Measurements from ENCODE around the gene SEMA6B. TPM values are rescaled to one million over a fixed set of nuclear protein-coding genes. Genes with fewer than 3 reads are reported as not detected.

Gene SEMA6B
- total and polyA plus RNA-seq, 2 donors (not counting 1 experiment from before 2014, with no cell fraction given) = 0.42 TPM; not detected in 1

DNA sequence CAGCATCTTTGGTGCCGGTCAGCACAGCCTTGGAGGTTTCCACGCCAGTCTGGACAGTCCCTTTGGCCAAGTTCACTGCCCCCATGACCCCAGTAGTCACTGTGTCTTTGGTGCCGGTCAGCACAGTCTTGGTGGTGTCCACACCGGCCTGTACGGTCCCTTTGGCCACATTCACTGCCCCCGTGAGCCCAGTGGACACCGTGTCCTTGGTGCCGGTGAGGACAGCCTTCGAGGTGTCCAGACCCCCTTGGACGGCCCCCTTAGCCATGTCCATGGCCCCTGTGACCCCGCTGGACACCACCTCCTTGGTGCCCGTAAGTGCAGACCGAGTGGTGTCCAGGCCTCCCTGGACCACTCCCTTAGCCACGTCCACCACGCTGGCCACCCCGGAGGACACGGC is 46.2 kb downstream of the SEMA6B start:
- DNase-seq (no peak), ATAC-seq (ENCODE audit: low read depth) (no peak)
- Mint-ChIP-seq H3K27ac (no peak overlapping the region), H3K9me3 (ENCODE audit: insufficient read depth) (no peaks in the 10 kb centered on the region), H3K4me3 (no peak overlapping the region), H3K27me3 (no peaks in the 10 kb centered on the region), H3K4me1 (no peaks in the 10 kb centered on the region)
- Histone ChIP-seq H3K27ac (ENCODE audit: low read length in 2 of 2) (no peak overlapping the region), H3K9ac (ENCODE audit: low read length) (no peak overlapping the region), H2AFZ (ENCODE audit: insufficient read depth, low read depth, low read length, poor library complexity, severe bottlenecking) (no peak overlapping the region), H3K36me3 (replicated peaks in 1 of 2; ENCODE audit: control extremely low read depth in 1 of 2, control insufficient read depth in 1 of 2, extremely low read depth in 1 of 2, insufficient read depth in 2 of 2, low read length in 1 of 2) (no peaks in the 10 kb centered on the region), H3K9me3 (ENCODE audit: control extremely low read depth in 1 of 3, control insufficient read depth in 2 of 3, insufficient read depth in 1 of 3, low read length in 2 of 3) (peaks cover 0 to 17% (median 0%) of the 10 kb centered on the region in 3 donors), H3K4me3 (ENCODE audit: control extremely low read depth in 1 of 5, extremely low read depth in 1 of 5, insufficient read depth in 1 of 5, low read depth in 2 of 5, low read length in 4 of 5) (no peak overlapping the region), H4K20me1 (ENCODE audit: control insufficient read depth, insufficient read depth, low read length, poor library complexity, severe bottlenecking) (no peaks in the 10 kb centered on the region), H3K4me1 (ENCODE audit: control insufficient read depth in 2 of 2, insufficient read depth in 2 of 2, low read length in 2 of 2) (no peaks in the 10 kb centered on the region), H3K79me2 (ENCODE audit: control insufficient read depth, insufficient read depth, low read length) (no peaks in the 10 kb centered on the region), H3K4me2 (replicated peaks; ENCODE audit: low read depth, low read length, poor library complexity, severe bottlenecking) (no peak overlapping the region), H3K27me3 (replicated peaks in 1 of 4; ENCODE audit: control extremely low read depth in 1 of 4, control insufficient read depth in 3 of 4, insufficient read depth in 4 of 4, low read length in 3 of 4) (peaks cover 0 to 2% (median 0%) of the 10 kb centered on the region in 4 experiments)
- WGBS (ENCODE audit: insufficient coverage) = 92% methylated on average over 17 of the region's 17 CpGs
- no peak for TF ChIP-seq EZH2 (IDR thresholded peaks at IDR 0.05; ENCODE audit: borderline replicate concordance, insufficient read depth, low read depth, low read length, poor library complexity, severe bottlenecking)
- TF ChIP-seq, protein P1, sequence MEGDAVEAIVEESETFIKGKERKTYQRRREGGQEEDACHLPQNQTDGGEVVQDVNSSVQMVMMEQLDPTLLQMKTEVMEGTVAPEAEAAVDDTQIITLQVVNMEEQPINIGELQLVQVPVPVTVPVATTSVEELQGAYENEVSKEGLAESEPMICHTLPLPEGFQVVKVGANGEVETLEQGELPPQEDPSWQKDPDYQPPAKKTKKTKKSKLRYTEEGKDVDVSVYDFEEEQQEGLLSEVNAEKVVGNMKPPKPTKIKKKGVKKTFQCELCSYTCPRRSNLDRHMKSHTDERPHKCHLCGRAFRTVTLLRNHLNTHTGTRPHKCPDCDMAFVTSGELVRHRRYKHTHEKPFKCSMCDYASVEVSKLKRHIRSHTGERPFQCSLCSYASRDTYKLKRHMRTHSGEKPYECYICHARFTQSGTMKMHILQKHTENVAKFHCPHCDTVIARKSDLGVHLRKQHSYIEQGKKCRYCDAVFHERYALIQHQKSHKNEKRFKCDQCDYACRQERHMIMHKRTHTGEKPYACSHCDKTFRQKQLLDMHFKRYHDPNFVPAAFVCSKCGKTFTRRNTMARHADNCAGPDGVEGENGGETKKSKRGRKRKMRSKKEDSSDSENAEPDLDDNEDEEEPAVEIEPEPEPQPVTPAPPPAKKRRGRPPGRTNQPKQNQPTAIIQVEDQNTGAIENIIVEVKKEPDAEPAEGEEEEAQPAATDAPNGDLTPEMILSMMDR (IDR thresholded peaks at IDR 0.05) = no peak
- CTCF ChIA-PET = no interaction called here
- POLR2A ChIA-PET = no interaction called here
- intact Hi-C loops (cut with micrococcal nuclease) = no loop called here

DNA sequence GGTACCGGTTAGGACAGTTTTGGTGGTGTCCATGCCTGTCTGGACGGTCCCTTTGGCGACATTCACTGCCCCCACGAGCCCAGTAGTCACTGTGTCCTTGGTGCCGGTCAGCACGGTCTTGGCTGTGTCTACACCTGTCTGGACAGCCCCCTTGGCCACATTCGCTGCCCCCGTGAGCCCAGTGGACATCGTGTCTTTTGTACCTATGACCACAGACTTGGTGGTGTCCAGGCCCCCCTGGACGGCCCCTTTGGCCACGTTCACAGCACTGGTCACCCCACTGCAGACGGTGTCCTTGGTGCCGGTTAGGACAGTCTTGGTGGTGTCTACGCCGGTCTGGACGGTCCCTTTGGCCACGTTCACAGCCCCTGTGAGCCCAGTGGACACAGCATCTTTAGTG is 47.4 kb downstream of the SEMA6B start:
- H3K4me1 Mint-ChIP-seq = no peaks in the 10 kb centered on the region
- Histone ChIP-seq H3K9ac (ENCODE audit: low read length) (no peak overlapping the region), H3K27ac (ENCODE audit: low read length in 2 of 2) (no peak overlapping the region), H3K4me1 (ENCODE audit: control insufficient read depth in 2 of 2, insufficient read depth in 2 of 2, low read length in 2 of 2) (no peaks in the 10 kb centered on the region), H2AFZ (ENCODE audit: insufficient read depth, low read depth, low read length, poor library complexity, severe bottlenecking) (no peak overlapping the region), H3K4me2 (replicated peaks; ENCODE audit: low read depth, low read length, poor library complexity, severe bottlenecking) (no peak overlapping the region), H3K27me3 (replicated peaks in 1 of 4; ENCODE audit: control extremely low read depth in 1 of 4, control insufficient read depth in 3 of 4, insufficient read depth in 4 of 4, low read length in 3 of 4) (peaks cover 0 to 2% (median 0%) of the 10 kb centered on the region in 4 experiments), H4K20me1 (ENCODE audit: control insufficient read depth, insufficient read depth, low read length, poor library complexity, severe bottlenecking) (no peaks in the 10 kb centered on the region), H3K36me3 (replicated peaks in 1 of 2; ENCODE audit: control extremely low read depth in 1 of 2, control insufficient read depth in 1 of 2, extremely low read depth in 1 of 2, insufficient read depth in 2 of 2, low read length in 1 of 2) (no peaks in the 10 kb centered on the region), H3K4me3 (ENCODE audit: control extremely low read depth in 1 of 5, extremely low read depth in 1 of 5, insufficient read depth in 1 of 5, low read depth in 2 of 5, low read length in 4 of 5) (no peak overlapping the region), H3K9me3 (ENCODE audit: control extremely low read depth in 1 of 3, control insufficient read depth in 2 of 3, insufficient read depth in 1 of 3, low read length in 2 of 3) (peaks cover 0 to 17% (median 0%) of the 10 kb centered on the region in 3 donors), H3K79me2 (ENCODE audit: control insufficient read depth, insufficient read depth, low read length) (no peaks in the 10 kb centered on the region)
- ChIA-PET CTCF (no interaction called here), POLR2A (no interaction called here)
- no peak for TF ChIP-seq EZH2 (IDR thresholded peaks at IDR 0.05; ENCODE audit: borderline replicate concordance, insufficient read depth, low read depth, low read length, poor library complexity, severe bottlenecking)
- TF ChIP-seq, protein P1 (IDR thresholded peaks at IDR 0.05) = no peak
- WGBS (ENCODE audit: insufficient coverage) = 93% methylated on average over 17 of the region's 17 CpGs
- no peaks in the 10 kb centered on the region for H3K9me3 Mint-ChIP-seq (ENCODE audit: insufficient read depth)
- no peak for DNase-seq
- no peak for ATAC-seq (ENCODE audit: low read depth)
- no peak overlapping the region for H3K27ac Mint-ChIP-seq
- no peaks in the 10 kb centered on the region for H3K27me3 Mint-ChIP-seq
- intact Hi-C loops (cut with micrococcal nuclease) = no loop called here
- H3K4me3 Mint-ChIP-seq = no peak overlapping the region

Measured in B cell (primary cell).